GM12865 (cell line): ENCODE results near the gene WFDC5.
A peak's percentile ranks its signal among the peaks of the same experiment; 100 is the strongest.

Experiments used
- DNase-seq: peaks from one replicate; pipeline ENCODE4 v3.0.0; 2010; ENCODE audit warnings: low read depth
- H3K4me3 ChIP-seq: 2 replicates; pipeline ENCODE4 v1.5.1; 2011; ENCODE audit warnings: mild to moderate bottlenecking, low read depth, low read length, control low read depth
- CTCF ChIP-seq: IDR thresholded peaks from 2 replicates; pipeline ENCODE4 v1.5.1; 2011; ENCODE audit warnings: low read length, control low read depth, low read depth, inconsistent platforms; ENCODE audit not compliant: insufficient read depth; ENCODE audit errors: missing control alignments

WFDC5 gene

GRCh38 chr20:45083127-45083526, 31.8 kb downstream of the WFDC5 start:
- H3K4me3 ChIP-seq, result no peak overlapping the region
- DNase-seq, result no peak
- no peak for TF ChIP-seq CTCF

- no peak overlapping the region for H3K4me3 ChIP-seq
- DNase-seq, result no peak
- no peak for TF ChIP-seq CTCF
Measured at GRCh38 chr20:45082468-45082867, 32.5 kb downstream of the WFDC5 start.

GRCh38 chr20:45080867-45081624, 33.9 kb downstream of the WFDC5 start:
- DNase-seq, result no peak
- no peak overlapping the region for H3K4me3 ChIP-seq
- peak; percentile 22 for TF ChIP-seq CTCF

- H3K4me3 ChIP-seq, result no peak overlapping the region
Measured at GRCh38 chr20:45077559-45077958, 37.4 kb downstream of the WFDC5 start.

GRCh38 chr20:45073221-45073620, 41.8 kb downstream of the WFDC5 start:
- TF ChIP-seq CTCF, result no peak
- H3K4me3 ChIP-seq, result no peak overlapping the region
- DNase-seq, result no peak

More at GRCh38 chr20:45077559-45077958, 37.4 kb downstream of the WFDC5 start:
- no peak for TF ChIP-seq CTCF
- DNase-seq, result no peak

- no peak overlapping the region for H3K4me3 ChIP-seq
- no peak for TF ChIP-seq CTCF
Measured at GRCh38 chr20:45072066-45072465, 42.9 kb downstream of the WFDC5 start.

More at GRCh38 chr20:45072066-45072465, 42.9 kb downstream of the WFDC5 start:
- DNase-seq, result no peak
